H1 (cell line): Measurements from ENCODE around the gene SLC37A3. TPM values are rescaled to one million over a fixed set of nuclear protein-coding genes. Genes with fewer than 3 reads are reported as not detected.

Experiments
- CTCF ChIA-PET: fragments of 300-600 bp; sonication (Branson Sonifier 250); formaldehyde crosslinking; loops from one replicate; lab custom pipeline; 2021; ENCODE audit not compliant: partially characterized antibody; lab: Charles Lee
- POLR2A ChIA-PET: fragments of 300-600 bp; sonication (Branson Sonifier 250); formaldehyde crosslinking; loops from one replicate; lab custom pipeline; 2021; ENCODE audit warnings: inconsistent platforms; ENCODE audit not compliant: partially characterized antibody; lab: Charles Lee
- DNase-seq, 2 experiments: peaks; one replicate each; pipeline versions ENCODE4 v3.0.0 to v3.0.0-alpha.2; 2010 to 2022; ENCODE audit warnings: low spot score in 2 of 2, low read depth in 1 of 2, mixed read lengths in 1 of 2
- FAIRE-seq: peaks from 2 replicates; lab custom pipeline; 2011; peaks lifted over from hg19 to GRCh38; lab: Jason Lieb, UNC
- H2AFZ ChIP-seq: 2 replicates; pipeline ENCODE4 v1.8.1; 2012; ENCODE audit warnings: low read length, inconsistent platforms
- H2AK5ac ChIP-seq: 2 replicates; pipeline ENCODE4 v1.6.1; 2013; ENCODE audit warnings: low read depth, low read length
- H2BK120ac ChIP-seq: replicated peaks from 2 replicates; pipeline ENCODE3; 2013; ENCODE audit warnings: low read depth, low read length, inconsistent platforms
- H2BK12ac ChIP-seq: 2 replicates; pipeline ENCODE4 v1.6.1; 2013; ENCODE audit warnings: low read depth, low read length
- H2BK15ac ChIP-seq: 2 replicates; pipeline ENCODE4 v1.6.1; 2013; ENCODE audit warnings: low read length
- H2BK20ac ChIP-seq: 2 replicates; pipeline ENCODE4 v1.6.1; 2013; ENCODE audit warnings: low read length
- H2BK5ac ChIP-seq: 2 replicates; pipeline ENCODE4 v1.6.1; 2013; ENCODE audit warnings: low read depth, low read length
- H3K14ac ChIP-seq: 2 replicates; pipeline ENCODE4 v1.6.1; 2013; ENCODE audit warnings: inconsistent platforms; ENCODE audit not compliant: insufficient read length
- H3K18ac ChIP-seq: 2 replicates; pipeline ENCODE4 v1.6.1; 2013; ENCODE audit warnings: low read length; ENCODE audit errors: extremely low read depth
- H3K23ac ChIP-seq: 2 replicates; pipeline ENCODE4 v1.6.1; 2013; ENCODE audit warnings: inconsistent platforms; ENCODE audit not compliant: insufficient read length
- H3K23me2 ChIP-seq: 2 replicates; pipeline ENCODE4 v1.6.1; 2013; ENCODE audit warnings: low read depth, low read length
- H3K27ac ChIP-seq: 2 replicates; pipeline ENCODE4 v1.6.1; 2011; ENCODE audit warnings: low read depth, low read length, inconsistent platforms
- H3K27me3 ChIP-seq, 4 experiments: replicated peaks in 1 of 4; 1 replicate in 1 of 4; 2 replicates in 3 of 4; pipeline versions ENCODE4 v1.6.1 to v1.8.1; 2011 to 2013; ENCODE audit warnings: low read length in 3 of 4, mild to moderate bottlenecking in 3 of 4, inconsistent platforms in 2 of 4, mixed read lengths in 2 of 4, moderate library complexity in 1 of 4; ENCODE audit not compliant: control insufficient read depth in 3 of 4, insufficient read depth in 3 of 4; ENCODE audit errors: extremely low read depth in 1 of 4
- H3K36me3 ChIP-seq, 4 experiments: 2 replicates each; pipeline versions ENCODE4 v1.6.1 to v1.8.1; 2011 to 2013; ENCODE audit warnings: mild to moderate bottlenecking in 4 of 4, low read length in 3 of 4, moderate library complexity in 2 of 4, control low read depth in 1 of 4, inconsistent platforms in 1 of 4; ENCODE audit not compliant: insufficient read depth in 4 of 4, control insufficient read depth in 2 of 4
- H3K4ac ChIP-seq: replicated peaks from 2 replicates; pipeline ENCODE3; 2013; ENCODE audit warnings: low read length, low read depth, mixed read lengths, inconsistent platforms; ENCODE audit not compliant: insufficient read length
- H3K4me1 ChIP-seq, 4 experiments: replicated peaks in 1 of 4; 1 replicate in 1 of 4; 2 replicates in 3 of 4; pipeline versions ENCODE4 v1.6.1 to v1.8.1; 2011 to 2013; ENCODE audit warnings: low read length in 3 of 4, inconsistent platforms in 2 of 4, mixed read lengths in 1 of 4; ENCODE audit not compliant: insufficient read depth in 4 of 4, control insufficient read depth in 3 of 4
- H3K4me2 ChIP-seq, 2 experiments: 2 replicates each; pipeline versions ENCODE4 v1.6.1 to v1.8.1; 2011 to 2013; ENCODE audit warnings: low read depth in 2 of 2, low read length in 2 of 2, control low read depth in 1 of 2, inconsistent platforms in 1 of 2, mild to moderate bottlenecking in 1 of 2; ENCODE audit not compliant: insufficient read depth in 1 of 2
- H3K4me3 ChIP-seq, 4 experiments: fragments of 200-600, 300-600 bp in 1 of 4; sonication (generic), shearing (Covaris generic), sonication (Bioruptor Twin) in 1 of 4; 2 replicates each; pipeline versions ENCODE4 v1.5.1 to v1.8.1; 2011 to 2016; ENCODE audit warnings: low read length in 4 of 4, low read depth in 3 of 4, control low read depth in 2 of 4, inconsistent platforms in 2 of 4, mild to moderate bottlenecking in 2 of 4, mixed read lengths in 1 of 4, moderate library complexity in 1 of 4; ENCODE audit not compliant: insufficient read depth in 2 of 4; ENCODE audit errors: extremely low read depth in 1 of 4
- H3K56ac ChIP-seq: replicated peaks from 2 replicates; pipeline ENCODE3; 2013; ENCODE audit warnings: low read depth, mild to moderate bottlenecking, mixed read lengths, low read length, inconsistent platforms; ENCODE audit not compliant: insufficient read length
- H3K79me1 ChIP-seq: 2 replicates; pipeline ENCODE4 v1.6.1; 2013; ENCODE audit warnings: low read depth, low read length, control low read depth
- H3K79me2 ChIP-seq, 2 experiments: 2 replicates each; pipeline versions ENCODE4 v1.6.1 to v1.8.1; 2012 to 2013; ENCODE audit warnings: low read length in 2 of 2, mild to moderate bottlenecking in 2 of 2, inconsistent platforms in 1 of 2; ENCODE audit not compliant: insufficient read depth in 2 of 2, control insufficient read depth in 1 of 2
- H3K9ac ChIP-seq, 4 experiments: replicated peaks in 1 of 4; 1 replicate in 1 of 4; 2 replicates in 3 of 4; pipeline versions ENCODE4 v1.6.1 to v1.8.1; 2011 to 2013; ENCODE audit warnings: low read depth in 3 of 4, low read length in 3 of 4, control low read depth in 2 of 4, mild to moderate bottlenecking in 2 of 4, moderate library complexity in 2 of 4, inconsistent platforms in 1 of 4; ENCODE audit errors: extremely low read depth in 1 of 4
- H3K9me3 ChIP-seq, 2 experiments: 2 replicates each; pipeline versions ENCODE4 v1.6.1 to v1.8.1; 2012 to 2013; ENCODE audit warnings: mild to moderate bottlenecking in 2 of 2, moderate library complexity in 2 of 2, control low read depth in 1 of 2, inconsistent platforms in 1 of 2, low read depth in 1 of 2, low read length in 1 of 2, mixed read lengths in 1 of 2; ENCODE audit not compliant: insufficient read depth in 2 of 2
- H4K20me1 ChIP-seq, 2 experiments: replicated peaks in 1 of 2; 2 replicates each; pipeline versions ENCODE3 to v1.8.1; 2011 to 2013; ENCODE audit warnings: inconsistent platforms in 2 of 2, low read length in 2 of 2, mild to moderate bottlenecking in 1 of 2; ENCODE audit not compliant: insufficient read depth in 2 of 2, control insufficient read depth in 1 of 2
- H4K5ac ChIP-seq: 2 replicates; pipeline ENCODE4 v1.6.1; 2013; ENCODE audit warnings: low read length, low read depth, mixed read lengths, inconsistent platforms; ENCODE audit not compliant: insufficient read length
- H4K8ac ChIP-seq: 2 replicates; pipeline ENCODE4 v1.8.0; 2013; ENCODE audit warnings: mild to moderate bottlenecking, moderate library complexity, low read length, inconsistent platforms; ENCODE audit not compliant: insufficient read depth; ENCODE audit errors: extremely low read depth
- H4K91ac ChIP-seq: replicated peaks from 2 replicates; pipeline ENCODE3; 2013; ENCODE audit warnings: low read length, mixed read lengths, inconsistent platforms; ENCODE audit not compliant: insufficient read length
- SAP30 ChIP-seq: fragments of 300-600 bp; sonication (generic); IDR thresholded peaks from 2 replicates; pipeline ENCODE4 v1.7.1; 2012; ENCODE audit warnings: low read length, moderate library complexity, mild to moderate bottlenecking, inconsistent platforms; ENCODE audit not compliant: insufficient read depth, insufficient replicate concordance
- WGBS, 2 experiments: shearing (Covaris generic) in 1 of 2; methylation state at CpG; one replicate each; pipeline versions ENCODE4 v1.1.6 to v1.1.7; 2013 to 2015; ENCODE audit warnings: low lambda C conversion rate in 2 of 2, mixed read lengths in 2 of 2, inconsistent platforms in 1 of 2, low coverage in 1 of 2, missing lambda C conversion rate in 1 of 2; ENCODE audit not compliant: insufficient replicate concordance in 2 of 2, insufficient coverage in 1 of 2, insufficient read length in 1 of 2; ENCODE audit errors: extremely low coverage in 1 of 2, missing lambda C conversion rate in 1 of 2; 5-methylcytosine and 5-hydroxymethylcytosine counted together
- polyA plus RNA-seq, 7 experiments: library from polyadenylated mRNA; depleted of rRNA in 3 of 7; stranded (reverse) in 5 of 7; unstranded in 2 of 7; fragments of >200 nt in 5 of 7; fragments of 200-250 nt in 2 of 7; gene quantifications; 1 replicate in 5 of 7; 2 replicates in 1 of 7; 4 replicates in 1 of 7; pipeline versions ENCODE4 v1.2.1 to v1.2.3, GENCODE V29; 2011 to 2013; ENCODE audit warnings: missing spikeins in 2 of 7, mixed read lengths in 2 of 7
- total RNA-seq: library from RNA; stranded (reverse); fragmentation: NEBNext Ultra II Directional; extraction: Animal tissue kit (Norgen Biotek cat#: 25700); gene quantifications from 2 replicates; pipeline ENCODE4 v1.2.1, GENCODE V29; 2021

SLC37A3 gene
- total and polyA plus RNA-seq, 2 of the 8 experiments (the other 6 are each of a cell fraction or from before 2014, with no cell fraction given), result 58.2 to 71.0 TPM

DNA sequence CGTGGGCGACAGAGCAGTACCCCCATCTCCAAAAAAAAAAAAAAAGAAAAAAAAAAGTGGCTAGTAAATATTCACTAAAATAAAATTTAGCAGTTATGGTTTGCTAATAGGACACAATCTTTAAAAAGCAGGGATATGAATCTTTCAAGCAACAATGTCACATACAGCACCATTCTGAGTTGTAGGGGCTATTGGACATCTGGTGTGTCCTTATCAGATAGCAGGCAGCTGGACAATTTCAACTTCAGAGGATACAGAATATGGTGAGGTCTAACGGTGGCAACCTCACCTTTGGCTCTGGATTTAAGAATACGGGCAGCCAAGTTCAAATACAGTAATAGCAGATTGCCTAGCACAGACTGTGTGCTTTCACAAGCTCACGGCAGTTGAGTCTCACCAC, 51.1 kb downstream of the SLC37A3 start:
- Histone ChIP-seq H4K91ac (no peak overlapping the region), H3K79me2 (no peaks in the 10 kb centered on the region), H3K23me2 (no peaks in the 10 kb centered on the region), H2BK15ac (no peak overlapping the region), H2BK12ac (no peak overlapping the region), H3K79me1 (no peaks in the 10 kb centered on the region), H3K18ac (no peak overlapping the region), H3K4me3 (no peak overlapping the region), H3K4me2 (no peak overlapping the region), H3K27me3 (no peaks in the 10 kb centered on the region), H2BK120ac (no peak overlapping the region), H4K5ac (no peak overlapping the region), H3K56ac (no peak overlapping the region), H3K4me1 (no peaks in the 10 kb centered on the region), H3K14ac (no peak overlapping the region), H2AFZ (no peak overlapping the region), H3K9me3 (no peaks in the 10 kb centered on the region), H3K27ac (no peak overlapping the region), H4K8ac (no peak overlapping the region), H2AK5ac (no peak overlapping the region), H3K4ac (no peak overlapping the region), H3K9ac (no peak overlapping the region), H4K20me1 (peaks cover 2 to 4% of the 10 kb centered on the region in 2 experiments), H3K36me3 (peaks cover 14 to 69% (median 40%) of the 10 kb centered on the region in 4 experiments), H3K23ac (no peak overlapping the region), H2BK5ac (no peak overlapping the region), H2BK20ac (no peak overlapping the region)
- DNase-seq (no peak), FAIRE-seq (no peak)
- POLR2A ChIA-PET, result interaction anchor here (1.2 kb wide), 1 partner anchor 170 kb away, joined by 3 read pairs; the partner anchor contains the start of gene KDM7A
- WGBS, 2 experiments, result 96% methylated on average over 5 of the region's 5 CpGs; no CpG with 5 or more reads in 1 of the 2 experiments
- CTCF ChIA-PET, result interaction anchor here (0.9 to 1.0 kb wide), 2 partner anchors 20 to 302 kb away, joined by 3 read pairs; no protein-coding TSS in a partner anchor
- TF ChIP-seq SAP30, result no peak
